GM12878 (cell line): Measurements from ENCODE around the gene BCAS3. TPM values are rescaled to one million over a fixed set of nuclear protein-coding genes. Genes with fewer than 3 reads are reported as not detected.
A peak's percentile ranks its signal among the peaks of the same experiment; 100 is the strongest.

Source experiments
- ATAC-seq: fragments of 200-7000 bp; cut with Tn5 transposase; 3 replicates; pipeline ENCODE4 v1.9.1; 2020; ENCODE audit warnings: mild to moderate bottlenecking, moderate library complexity
- BruUV-seq: library from RNA; stranded (reverse); fragments of 400-500 nt; replicated peaks from 2 replicates; lab custom pipeline; 2021; lab: Mats Ljungman, UMichigan
- CTCF ChIA-PET: fragments of 300-600 bp; sonication (Branson Sonifier 250); formaldehyde crosslinking; extraction: SDS; loops from one replicate; lab custom pipeline; 2021; ENCODE audit warnings: inconsistent platforms; lab: Yijun Ruan, JAX
- POLR2A ChIA-PET: fragments of 350-600 bp; formaldehyde crosslinking; extraction: SDS; loops from one replicate; lab custom pipeline; 2021; ENCODE audit warnings: inconsistent platforms; lab: Charles Lee
- RAD21 ChIA-PET: fragments of 300-600 bp; sonication (Branson Sonifier 250); formaldehyde crosslinking; loops from one replicate; lab custom pipeline; 2023; ENCODE audit warnings: antibody characterized with exemption; ENCODE audit not compliant: unreplicated experiment; lab: Charles Lee
- SMC1A ChIA-PET: fragments of 300-600 bp; sonication (Branson Sonifier 250); formaldehyde crosslinking; loops from one replicate; lab custom pipeline; 2023; ENCODE audit not compliant: unreplicated experiment, uncharacterized antibody; lab: Charles Lee
- DNase-seq: peaks from one replicate; pipeline ENCODE4 v3.0.0-alpha.2; 2011; ENCODE audit warnings: low read depth, low spot score
- FAIRE-seq: peaks from 3 replicates; lab custom pipeline; 2011; peaks lifted over from hg19 to GRCh38; lab: Jason Lieb, UNC
- H2AFZ ChIP-seq: 2 replicates; pipeline ENCODE4 v1.6.0; 2011; ENCODE audit warnings: low read depth, low read length, control low read depth; ENCODE audit not compliant: control insufficient read depth
- H3K27ac ChIP-seq: 2 replicates; pipeline ENCODE4 v1.5.1; 2011; ENCODE audit warnings: control low read depth; ENCODE audit not compliant: control insufficient read depth, insufficient read depth
- H3K27me3 ChIP-seq, 2 experiments: replicated peaks in 1 of 2; 2 replicates each; pipeline versions ENCODE4 v1.6.0 to v1.6.1; 2011; ENCODE audit warnings: low read length in 1 of 2; ENCODE audit not compliant: control insufficient read depth in 2 of 2, insufficient read depth in 2 of 2
- H3K36me3 ChIP-seq, 2 experiments: 2 replicates each; pipeline ENCODE4 v1.5.1; 2011; ENCODE audit warnings: low read length in 1 of 2; ENCODE audit not compliant: control insufficient read depth in 2 of 2, insufficient read depth in 2 of 2
- H3K4me1 ChIP-seq: 2 replicates; pipeline ENCODE4 v1.6.1; 2011; ENCODE audit warnings: mild to moderate bottlenecking, low read length, moderate library complexity, mixed read lengths; ENCODE audit not compliant: control insufficient read depth, insufficient read depth
- H3K4me2 ChIP-seq: 2 replicates; pipeline ENCODE4 v1.6.0; 2011; ENCODE audit warnings: control low read depth; ENCODE audit not compliant: control insufficient read depth, insufficient read depth
- H3K4me3 ChIP-seq: fragments of 200-600 bp; sonication (generic); 2 replicates; pipeline ENCODE4 v1.5.1; 2016
- H3K79me2 ChIP-seq: 2 replicates; pipeline ENCODE4 v1.6.0; 2011; ENCODE audit warnings: low read length; ENCODE audit not compliant: control insufficient read depth, insufficient read depth
- H3K9ac ChIP-seq: 2 replicates; pipeline ENCODE4 v1.8.0; 2011; ENCODE audit warnings: low read length, control low read depth, mixed read lengths; ENCODE audit not compliant: control insufficient read depth, insufficient read depth
- H3K9me3 ChIP-seq: replicated peaks from 3 replicates; pipeline ENCODE4 v1.5.1; 2011; ENCODE audit warnings: mild to moderate bottlenecking, low read length; ENCODE audit not compliant: control insufficient read depth, insufficient read depth
- H4K20me1 ChIP-seq: 2 replicates; pipeline ENCODE4 v1.6.0; 2011; ENCODE audit not compliant: control insufficient read depth, insufficient read depth
- DPF2 ChIP-seq: fragments of 450-650 bp; IDR thresholded peaks from 2 replicates; pipeline ENCODE4 v1.6.1; 2017; ENCODE audit warnings: mild to moderate bottlenecking
- FOS ChIP-seq: IDR thresholded peaks from 3 replicates; pipeline ENCODE4 v1.6.1; 2011; ENCODE audit warnings: borderline replicate concordance; ENCODE audit not compliant: insufficient read length; ENCODE audit errors: extremely low read depth
- GATAD2B ChIP-seq: fragments of 450-650 bp; conservative IDR thresholded peaks from 2 replicates; pipeline ENCODE4 v1.6.1; 2017; ENCODE audit warnings: low read depth, mild to moderate bottlenecking, moderate library complexity
- IKZF2 ChIP-seq, 2 experiments: fragments of 450-650 bp; IDR thresholded peaks; 2 replicates each; pipeline ENCODE4 v1.6.1; 2017; ENCODE audit warnings: mild to moderate bottlenecking in 2 of 2, moderate library complexity in 2 of 2
- JUNB ChIP-seq: IDR thresholded peaks from 2 replicates; pipeline ENCODE4 v1.6.1; 2016; ENCODE audit warnings: antibody characterized with exemption, mild to moderate bottlenecking
- KDM1A ChIP-seq: fragments of 200-600 bp; sonication (generic); IDR thresholded peaks from 2 replicates; pipeline ENCODE4 v1.6.1; 2016; ENCODE audit warnings: borderline replicate concordance
- MTA2 ChIP-seq: fragments of 450-650 bp; IDR thresholded peaks from 2 replicates; pipeline ENCODE4 v1.6.1; 2016; ENCODE audit warnings: low read depth, mild to moderate bottlenecking, moderate library complexity
- MTA3 ChIP-seq: IDR thresholded peaks from 2 replicates; pipeline ENCODE4 v1.6.1; 2012; ENCODE audit warnings: low read length, inconsistent platforms, borderline replicate concordance
- NFXL1 ChIP-seq: fragments of 450-650 bp; IDR thresholded peaks from 2 replicates; pipeline ENCODE4 v1.6.1; 2017; ENCODE audit warnings: antibody characterized with exemption, mild to moderate bottlenecking, borderline replicate concordance
- RFX5 ChIP-seq: IDR thresholded peaks from 2 replicates; pipeline ENCODE4 v1.6.1; 2011; ENCODE audit warnings: low read depth, low read length, improper control_type of control experiment
- SMARCA5 ChIP-seq: fragments of 450-650 bp; IDR thresholded peaks from 2 replicates; pipeline ENCODE4 v1.6.1; 2017; ENCODE audit warnings: mild to moderate bottlenecking
- SPI1 ChIP-seq: IDR thresholded peaks from 2 replicates; pipeline ENCODE4 v1.6.1; 2011; ENCODE audit warnings: low read depth, mild to moderate bottlenecking, low read length, moderate library complexity, borderline replicate concordance; ENCODE audit not compliant: insufficient read depth
- SUPT20H ChIP-seq: IDR thresholded peaks from 2 replicates; pipeline ENCODE4 v1.6.1; 2011; ENCODE audit warnings: low read depth, mild to moderate bottlenecking, low read length, moderate library complexity, borderline replicate concordance; ENCODE audit not compliant: control insufficient read depth
- TCF7 ChIP-seq: IDR thresholded peaks from 2 replicates; pipeline ENCODE4 v1.6.1; 2014; ENCODE audit warnings: antibody characterized with exemption, borderline replicate concordance
- ZNF622 ChIP-seq: fragments of 450-650 bp; IDR thresholded peaks from 2 replicates; pipeline ENCODE4 v1.6.1; 2017; ENCODE audit warnings: mild to moderate bottlenecking, inconsistent platforms
- ZSCAN29 ChIP-seq: fragments of 450-650 bp; IDR thresholded peaks from 2 replicates; pipeline ENCODE4 v1.6.1; 2017; ENCODE audit warnings: mild to moderate bottlenecking, moderate library complexity
- ZZZ3 ChIP-seq: IDR thresholded peaks from 2 replicates; pipeline ENCODE4 v1.6.1; 2011; ENCODE audit warnings: low read depth; ENCODE audit not compliant: control insufficient read depth, insufficient read length
- WGBS: methylation state at CpG from one replicate; pipeline ENCODE4 v1.1.6; 2016; ENCODE audit warnings: low lambda C conversion rate; ENCODE audit not compliant: insufficient replicate concordance, insufficient coverage; ENCODE audit errors: missing lambda C conversion rate; 5-methylcytosine and 5-hydroxymethylcytosine counted together
- in situ Hi-C: fragments of 300-500 bp; cut with MboI; formaldehyde crosslinking; loops from 9 replicates; pipeline ENCODE4 v1.14.3; 2018; ENCODE audit warnings: mixed read lengths
- intact Hi-C: fragments of 100-400 bp; cut with micrococcal nuclease; formaldehyde crosslinking; loops from one replicate; pipeline ENCODE4 v1.14.2; 2022; ENCODE audit not compliant: unreplicated experiment
- polyA plus RNA-seq, 11 experiments: library from polyadenylated mRNA; depleted of rRNA in 4 of 11; unstranded in 6 of 11; stranded (reverse) in 5 of 11; fragments of >200 nt; fragmentation: Nextera tagmentation in 4 of 11; fragmentation: Illumina TruSeq in 1 of 11; extraction: Ambion mirVana in 4 of 11; extraction: Trizol in 1 of 11; gene quantifications; 1 replicate in 1 of 11; 2 replicates in 10 of 11; pipeline versions ENCODE4 v1.2.1 to v1.2.3, GENCODE V29; 2011 to 2016; ENCODE audit warnings: inconsistent platforms in 2 of 11, missing spikeins in 2 of 11, low read depth in 1 of 11
- total RNA-seq, 4 experiments: library from RNA; depleted of rRNA in 3 of 4; stranded (reverse); fragments of >200 nt in 3 of 4; fragmentation: Illumina TruSeq in 1 of 4; extraction: Trizol in 1 of 4; gene quantifications; 2 replicates each; pipeline versions ENCODE4 v1.2.1 to v1.2.3, GENCODE V29; 2013 to 2021
- TF ChIP-seq, protein P1 (sequence below): fragments of 450-650 bp; formaldehyde crosslinking; IDR thresholded peaks from 2 replicates; pipeline ENCODE4 v1.4.0; 2022; ENCODE audit warnings: mild to moderate bottlenecking, moderate library complexity
- TF ChIP-seq, protein P2 (sequence below): fragments of 450-650 bp; IDR thresholded peaks from 2 replicates; pipeline ENCODE4 v1.6.1; 2016; ENCODE audit warnings: mild to moderate bottlenecking
- TF ChIP-seq, protein P3 (sequence below): IDR thresholded peaks from 2 replicates; pipeline ENCODE4 v1.6.1; 2011; ENCODE audit warnings: borderline replicate concordance, low read depth, mild to moderate bottlenecking, moderate library complexity, low read length; ENCODE audit not compliant: insufficient read depth, poor library complexity, severe bottlenecking

The BCAS3 gene
- total and polyA plus RNA-seq, 10 of the 15 experiments (the other 5 are each of a cell fraction or from before 2014, with no cell fraction given) = 2.1 to 11.0 (median 6.6) TPM

DNA sequence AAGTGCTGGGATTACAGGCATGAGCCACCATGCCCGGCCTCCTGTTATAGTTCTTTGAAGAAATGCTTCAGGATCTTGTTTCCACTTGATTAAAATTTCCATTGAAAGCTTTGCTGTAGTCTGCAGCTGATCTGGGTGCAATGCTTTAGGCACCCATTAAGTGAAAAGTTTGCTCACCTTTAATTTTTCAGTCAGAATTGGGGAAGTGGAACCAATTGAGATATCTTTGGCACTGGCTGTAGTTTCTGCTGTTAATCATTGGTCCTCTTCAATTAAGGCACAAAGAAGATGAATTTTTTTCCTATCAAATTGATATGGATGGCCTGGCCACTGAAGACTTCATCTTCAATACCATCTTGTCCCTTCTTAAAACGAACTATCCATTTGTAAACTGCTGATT, 385.9 kb downstream of the BCAS3 start:
- H3K9me3 ChIP-seq = no peaks in the 10 kb centered on the region
- ChIA-PET POLR2A (no interaction called here), RAD21 (interaction anchor here (1.1 kb wide), 1 partner anchor 11 kb away, joined by 3 read pairs; no protein-coding TSS in a partner anchor), CTCF (no interaction called here), SMC1A (interaction anchor here (1.2 to 2.4 kb wide), 3 partner anchors 10 to 28 kb away, joined by 3 to 6 read pairs (median 6); no protein-coding TSS in a partner anchor)
- intact Hi-C loops = no loop called here
- H4K20me1 ChIP-seq = no peaks in the 10 kb centered on the region
- no peak overlapping the region for H3K4me2 ChIP-seq
- ATAC-seq (peak; percentile 87), FAIRE-seq (no peak), DNase-seq (no peak)
- no peaks in the 10 kb centered on the region for H3K27me3 ChIP-seq
- no peak overlapping the region for H3K27ac ChIP-seq
- no peaks in the 10 kb centered on the region for H3K79me2 ChIP-seq
- no TSS peak for BruUV-seq
- no peak overlapping the region for H3K9ac ChIP-seq
- WGBS = 0% methylated on average over 2 of the region's 2 CpGs
- H2AFZ ChIP-seq = no peak overlapping the region
- no peak overlapping the region for H3K4me3 ChIP-seq
- H3K36me3 ChIP-seq = no peaks in the 10 kb centered on the region
- H3K4me1 ChIP-seq = no peaks in the 10 kb centered on the region
- in situ Hi-C loops = no loop called here
- no peak for TF ChIP-seq RFX5
- TF ChIP-seq, protein P1, sequence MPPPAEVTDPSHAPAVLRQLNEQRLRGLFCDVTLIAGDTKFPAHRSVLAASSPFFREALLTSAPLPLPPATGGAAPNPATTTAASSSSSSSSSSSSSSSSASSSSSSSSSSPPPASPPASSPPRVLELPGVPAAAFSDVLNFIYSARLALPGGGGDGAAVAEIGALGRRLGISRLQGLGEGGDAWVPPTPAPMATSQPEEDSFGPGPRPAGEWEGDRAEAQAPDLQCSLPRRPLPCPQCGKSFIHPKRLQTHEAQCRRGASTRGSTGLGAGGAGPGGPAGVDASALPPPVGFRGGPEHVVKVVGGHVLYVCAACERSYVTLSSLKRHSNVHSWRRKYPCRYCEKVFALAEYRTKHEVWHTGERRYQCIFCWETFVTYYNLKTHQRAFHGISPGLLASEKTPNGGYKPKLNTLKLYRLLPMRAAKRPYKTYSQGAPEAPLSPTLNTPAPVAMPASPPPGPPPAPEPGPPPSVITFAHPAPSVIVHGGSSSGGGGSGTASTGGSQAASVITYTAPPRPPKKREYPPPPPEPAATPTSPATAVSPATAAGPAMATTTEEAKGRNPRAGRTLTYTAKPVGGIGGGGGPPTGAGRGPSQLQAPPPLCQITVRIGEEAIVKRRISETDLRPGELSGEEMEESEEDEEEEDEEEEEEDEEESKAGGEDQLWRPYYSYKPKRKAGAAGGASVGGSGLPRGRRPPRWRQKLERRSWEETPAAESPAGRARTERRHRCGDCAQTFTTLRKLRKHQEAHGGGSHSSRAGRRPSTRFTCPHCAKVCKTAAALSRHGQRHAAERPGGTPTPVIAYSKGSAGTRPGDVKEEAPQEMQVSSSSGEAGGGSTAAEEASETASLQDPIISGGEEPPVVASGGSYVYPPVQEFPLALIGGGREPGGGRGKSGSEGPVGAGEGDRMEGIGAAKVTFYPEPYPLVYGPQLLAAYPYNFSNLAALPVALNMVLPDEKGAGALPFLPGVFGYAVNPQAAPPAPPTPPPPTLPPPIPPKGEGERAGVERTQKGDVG (CRISPR knock-in tag) = no peak
- TF ChIP-seq SMARCA5 = no peak
- no peak for TF ChIP-seq MTA3
- no peak for TF ChIP-seq FOS
- TF ChIP-seq JUNB = no peak
- no peak; a peak in 1 of 4 replicates for TF ChIP-seq IKZF2 (IDR thresholded peaks at IDR 0.05)
- TF ChIP-seq MTA2 = peak; percentile 74
- TF ChIP-seq, protein P2, sequence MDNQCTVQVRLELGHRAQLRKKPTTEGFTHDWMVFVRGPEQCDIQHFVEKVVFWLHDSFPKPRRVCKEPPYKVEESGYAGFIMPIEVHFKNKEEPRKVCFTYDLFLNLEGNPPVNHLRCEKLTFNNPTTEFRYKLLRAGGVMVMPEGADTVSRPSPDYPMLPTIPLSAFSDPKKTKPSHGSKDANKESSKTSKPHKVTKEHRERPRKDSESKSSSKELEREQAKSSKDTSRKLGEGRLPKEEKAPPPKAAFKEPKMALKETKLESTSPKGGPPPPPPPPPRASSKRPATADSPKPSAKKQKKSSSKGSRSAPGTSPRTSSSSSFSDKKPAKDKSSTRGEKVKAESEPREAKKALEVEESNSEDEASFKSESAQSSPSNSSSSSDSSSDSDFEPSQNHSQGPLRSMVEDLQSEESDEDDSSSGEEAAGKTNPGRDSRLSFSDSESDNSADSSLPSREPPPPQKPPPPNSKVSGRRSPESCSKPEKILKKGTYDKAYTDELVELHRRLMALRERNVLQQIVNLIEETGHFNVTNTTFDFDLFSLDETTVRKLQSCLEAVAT = no peak
- TF ChIP-seq SUPT20H = no peak
- no peak for TF ChIP-seq ZNF622
- TF ChIP-seq TCF7 = no peak
- no peak for TF ChIP-seq GATAD2B
- no peak for TF ChIP-seq ZSCAN29
- TF ChIP-seq DPF2 = peak; percentile 34; the same call in 1 of the 2 replicates
- TF ChIP-seq ZZZ3 = no peak
- TF ChIP-seq NFXL1 = no peak
- TF ChIP-seq, protein P3, sequence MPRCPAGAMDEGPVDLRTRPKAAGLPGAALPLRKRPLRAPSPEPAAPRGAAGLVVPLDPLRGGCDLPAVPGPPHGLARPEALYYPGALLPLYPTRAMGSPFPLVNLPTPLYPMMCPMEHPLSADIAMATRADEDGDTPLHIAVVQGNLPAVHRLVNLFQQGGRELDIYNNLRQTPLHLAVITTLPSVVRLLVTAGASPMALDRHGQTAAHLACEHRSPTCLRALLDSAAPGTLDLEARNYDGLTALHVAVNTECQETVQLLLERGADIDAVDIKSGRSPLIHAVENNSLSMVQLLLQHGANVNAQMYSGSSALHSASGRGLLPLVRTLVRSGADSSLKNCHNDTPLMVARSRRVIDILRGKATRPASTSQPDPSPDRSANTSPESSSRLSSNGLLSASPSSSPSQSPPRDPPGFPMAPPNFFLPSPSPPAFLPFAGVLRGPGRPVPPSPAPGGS = no peak
- no peak for TF ChIP-seq KDM1A
- peak; percentile 94 for TF ChIP-seq SPI1
